Keratinocyte (primary cell): ENCODE data around the gene CD46. TPM values are rescaled to one million over a fixed set of nuclear protein-coding genes. Genes with fewer than 3 reads are reported as not detected.
A peak's percentile ranks its signal among the peaks of the same experiment; 100 is the strongest.

Source experiments
- DNase-seq: peaks from one replicate; pipeline ENCODE4 v3.0.0-alpha.2; 2011; ENCODE audit warnings: low read depth, missing footprints, low spot score
- FAIRE-seq: peaks from 2 replicates; lab custom pipeline; 2011; peaks lifted over from hg19 to GRCh38; lab: Jason Lieb, UNC
- H2AFZ ChIP-seq: 2 replicates; pipeline ENCODE4 v1.6.0; 2012; ENCODE audit warnings: low read length, control low read depth, inconsistent platforms; ENCODE audit not compliant: control insufficient read depth
- H3K27ac ChIP-seq: 2 replicates; pipeline ENCODE4 v1.5.1; 2011; ENCODE audit warnings: low read length; ENCODE audit not compliant: control insufficient read depth, insufficient read depth
- H3K27me3 ChIP-seq: 3 replicates; pipeline ENCODE4 v1.6.0; 2011; ENCODE audit warnings: low read length; ENCODE audit not compliant: control insufficient read depth, insufficient read depth; ENCODE audit errors: extremely low read depth
- H3K36me3 ChIP-seq, 2 experiments: 2 replicates in 1 of 2; 3 replicates in 1 of 2; pipeline ENCODE4 v1.5.1; 2011; ENCODE audit warnings: low read length in 2 of 2, mild to moderate bottlenecking in 1 of 2; ENCODE audit not compliant: control insufficient read depth in 2 of 2, insufficient read depth in 2 of 2; ENCODE audit errors: extremely low read depth in 1 of 2
- H3K4me1 ChIP-seq: 3 replicates; pipeline ENCODE4 v1.5.1; 2011; ENCODE audit warnings: low read length; ENCODE audit not compliant: control insufficient read depth, insufficient read depth; ENCODE audit errors: extremely low read depth
- H3K4me2 ChIP-seq: 3 replicates; pipeline ENCODE4 v1.6.0; 2011; ENCODE audit warnings: low read depth, low read length; ENCODE audit not compliant: control insufficient read depth, insufficient read depth; ENCODE audit errors: extremely low read depth
- H3K4me3 ChIP-seq, 3 experiments: fragments of 200-600 bp in 1 of 3; sonication (generic) in 1 of 3; 2 replicates in 2 of 3; 3 replicates in 1 of 3; pipeline ENCODE4 v1.5.1; 2011 to 2016; ENCODE audit warnings: low read length in 3 of 3, mild to moderate bottlenecking in 3 of 3, control low read depth in 2 of 3, inconsistent platforms in 1 of 3, low read depth in 1 of 3, mixed read lengths in 1 of 3, mixed run types in 1 of 3, moderate library complexity in 1 of 3; ENCODE audit not compliant: control insufficient read depth in 2 of 3, insufficient read depth in 2 of 3; ENCODE audit errors: extremely low read depth in 1 of 3
- H3K79me2 ChIP-seq: 2 replicates; pipeline ENCODE4 v1.6.0; 2012; ENCODE audit warnings: low read length; ENCODE audit not compliant: control insufficient read depth, insufficient read depth
- H3K9ac ChIP-seq: 3 replicates; pipeline ENCODE4 v1.6.0; 2011; ENCODE audit warnings: low read length; ENCODE audit not compliant: control insufficient read depth, insufficient read depth; ENCODE audit errors: extremely low read depth
- H3K9me1 ChIP-seq: 3 replicates; pipeline ENCODE4 v1.6.0; 2011; ENCODE audit warnings: low read length; ENCODE audit not compliant: control insufficient read depth, insufficient read depth; ENCODE audit errors: extremely low read depth
- H3K9me3 ChIP-seq: 2 replicates; pipeline ENCODE4 v1.5.1; 2012; ENCODE audit warnings: low read depth, low read length; ENCODE audit not compliant: control insufficient read depth
- H4K20me1 ChIP-seq: 3 replicates; pipeline ENCODE4 v1.6.0; 2011; ENCODE audit warnings: low read length; ENCODE audit not compliant: control insufficient read depth, insufficient read depth; ENCODE audit errors: extremely low read depth
- EZH2 ChIP-seq: IDR thresholded peaks from one replicate; pipeline ENCODE4 v1.6.1; 2012; ENCODE audit warnings: inconsistent platforms, mild to moderate bottlenecking, low read length, moderate library complexity
- dilution Hi-C: fragments of 300-500 bp; cut with MboI; formaldehyde crosslinking; loops from one replicate; pipeline ENCODE4 v1.7.0; 2020; ENCODE audit warnings: low sequenced_read_pairs; ENCODE audit not compliant: extremely low pct_ligation_motif_present
- polyA plus RNA-seq, 5 experiments: library from polyadenylated mRNA; depleted of rRNA in 3 of 5; stranded (reverse) in 3 of 5; stranded (forward) in 1 of 5; unstranded in 1 of 5; fragments of >200 nt; gene quantifications; 1 replicate in 1 of 5; 2 replicates in 3 of 5; 3 replicates in 1 of 5; pipeline versions ENCODE4 v1.2.1 to v1.2.3, GENCODE V29; 2011 to 2012; ENCODE audit warnings: missing spikeins in 2 of 5, low read depth in 1 of 5, low replicate concordance in 1 of 5
- TF ChIP-seq, protein P1 (sequence below), 3 experiments: IDR thresholded peaks in 1 of 3; conservative IDR thresholded peaks in 1 of 3; optimal IDR thresholded peaks in 1 of 3; 2 replicates in 2 of 3; 3 replicates in 1 of 3; pipeline versions ENCODE3 to v1.5.1; 2011; ENCODE audit warnings: low read length in 3 of 3, mild to moderate bottlenecking in 3 of 3, moderate library complexity in 2 of 3, control low read depth in 1 of 3, inconsistent platforms in 1 of 3; ENCODE audit not compliant: insufficient read depth in 2 of 3; ENCODE audit errors: extremely low read depth in 1 of 3

The CD46 gene
- polyA plus RNA-seq, 1 donor (not counting 4 experiments of a cell fraction or from before 2014, with no cell fraction given), result 298 TPM

DNA sequence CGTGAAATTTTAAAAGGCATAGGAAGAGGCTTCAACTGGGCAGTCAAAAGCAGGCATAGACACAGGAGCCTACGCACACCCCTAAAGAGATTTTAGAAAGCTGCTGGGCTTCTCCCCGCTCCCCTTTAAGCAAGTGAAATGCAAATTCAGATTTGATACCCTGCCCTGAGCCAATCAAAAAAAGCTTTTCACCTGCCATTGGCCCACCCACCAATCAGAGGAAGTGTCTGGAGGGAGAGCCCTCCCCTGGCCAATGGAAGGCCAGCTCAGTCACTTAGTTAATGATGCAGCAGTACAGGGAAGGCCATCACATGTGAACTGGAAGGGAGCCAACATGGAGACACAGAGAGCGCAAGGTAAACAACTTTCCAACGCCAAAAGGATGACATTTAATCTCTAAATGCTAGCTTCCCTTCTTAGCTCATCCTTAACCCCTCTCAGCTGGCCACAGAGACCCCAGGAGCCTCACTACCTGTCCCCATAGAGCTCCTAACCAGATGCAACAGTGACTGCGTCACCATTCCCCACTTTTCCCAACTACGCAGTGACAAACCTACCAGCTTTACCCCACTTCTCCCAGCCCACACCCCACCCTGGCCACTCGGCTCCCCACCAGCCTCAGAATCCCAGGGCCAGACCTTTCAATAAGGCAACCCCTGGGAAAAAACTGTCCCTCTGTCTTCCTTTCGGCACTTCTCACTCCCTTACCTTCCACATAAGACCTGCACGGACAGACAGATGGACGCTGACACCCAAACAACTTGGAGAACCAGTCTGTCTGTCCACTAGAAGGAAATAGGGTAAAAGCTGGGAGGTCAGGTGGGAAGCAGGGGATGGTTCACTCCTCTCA, 71.0 kb downstream of the CD46 start:
- no peak overlapping the region for H2AFZ ChIP-seq
- peaks cover 58% of the 10 kb centered on the region for H3K79me2 ChIP-seq
- DNase-seq, result no peak

DNA sequence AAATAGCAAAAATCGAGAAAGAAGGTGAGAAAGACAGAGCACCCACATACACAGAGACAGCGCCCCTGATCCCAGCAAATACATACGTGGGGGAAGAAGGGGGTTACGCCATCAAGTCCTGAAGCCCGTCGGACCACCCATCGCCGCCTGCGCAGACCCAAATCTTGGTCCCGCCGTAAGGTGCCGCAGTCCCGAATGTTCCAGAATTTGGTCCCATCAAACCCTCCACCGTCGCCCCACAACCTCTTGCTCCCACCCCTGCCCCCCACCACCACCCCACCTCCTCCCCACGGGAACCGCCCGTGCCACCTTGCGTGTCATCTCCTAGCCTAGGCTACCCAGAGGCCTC, 71.7 kb downstream of the CD46 start:
- Histone ChIP-seq H3K9me1 (peaks cover 3% of the 10 kb centered on the region), H3K9ac (peak overlapping the region; percentile 18), H4K20me1 (no peaks in the 10 kb centered on the region), H3K4me2 (no peak overlapping the region), H3K4me3 (no peak overlapping the region), H3K9me3 (no peaks in the 10 kb centered on the region), H3K27ac (peak overlapping the region; percentile 48), H3K36me3 (peaks cover 12 to 14% of the 10 kb centered on the region in 2 experiments), H2AFZ (no peak overlapping the region), H3K4me1 (peaks cover 40% of the 10 kb centered on the region), H3K79me2 (peaks cover 62% of the 10 kb centered on the region), H3K27me3 (no peaks in the 10 kb centered on the region)
- no peak for TF ChIP-seq EZH2
- TF ChIP-seq, protein P1, sequence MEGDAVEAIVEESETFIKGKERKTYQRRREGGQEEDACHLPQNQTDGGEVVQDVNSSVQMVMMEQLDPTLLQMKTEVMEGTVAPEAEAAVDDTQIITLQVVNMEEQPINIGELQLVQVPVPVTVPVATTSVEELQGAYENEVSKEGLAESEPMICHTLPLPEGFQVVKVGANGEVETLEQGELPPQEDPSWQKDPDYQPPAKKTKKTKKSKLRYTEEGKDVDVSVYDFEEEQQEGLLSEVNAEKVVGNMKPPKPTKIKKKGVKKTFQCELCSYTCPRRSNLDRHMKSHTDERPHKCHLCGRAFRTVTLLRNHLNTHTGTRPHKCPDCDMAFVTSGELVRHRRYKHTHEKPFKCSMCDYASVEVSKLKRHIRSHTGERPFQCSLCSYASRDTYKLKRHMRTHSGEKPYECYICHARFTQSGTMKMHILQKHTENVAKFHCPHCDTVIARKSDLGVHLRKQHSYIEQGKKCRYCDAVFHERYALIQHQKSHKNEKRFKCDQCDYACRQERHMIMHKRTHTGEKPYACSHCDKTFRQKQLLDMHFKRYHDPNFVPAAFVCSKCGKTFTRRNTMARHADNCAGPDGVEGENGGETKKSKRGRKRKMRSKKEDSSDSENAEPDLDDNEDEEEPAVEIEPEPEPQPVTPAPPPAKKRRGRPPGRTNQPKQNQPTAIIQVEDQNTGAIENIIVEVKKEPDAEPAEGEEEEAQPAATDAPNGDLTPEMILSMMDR (optimal IDR thresholded peaks at IDR 0.05 in 1 of 3, IDR thresholded peaks at IDR 0.05 in 1 of 3, conservative IDR thresholded peaks at IDR 0.05 in 1 of 3; ENCODE audit: extremely low read depth in 1 of 3, insufficient read depth in 2 of 3, low read length in 3 of 3), result no peak
- DNase-seq (no peak), FAIRE-seq (no peak)
- dilution Hi-C loops, result no loop called here

More for the DNA sequence above, 71.0 kb downstream of the CD46 start:
- dilution Hi-C loops, result no loop called here
- Histone ChIP-seq H3K9me3 (no peaks in the 10 kb centered on the region), H3K4me2 (no peak overlapping the region), H3K27ac (peak overlapping the region; percentile 48), H4K20me1 (no peaks in the 10 kb centered on the region), H3K36me3 (peaks cover 12 to 14% of the 10 kb centered on the region in 2 experiments), H3K4me1 (peaks cover 38% of the 10 kb centered on the region), H3K4me3 (no peak overlapping the region), H3K9me1 (peaks cover 4% of the 10 kb centered on the region), H3K9ac (peak overlapping the region; percentile 18), H3K27me3 (no peaks in the 10 kb centered on the region)
- no peak for TF ChIP-seq EZH2
- TF ChIP-seq, protein P1 (optimal IDR thresholded peaks at IDR 0.05 in 1 of 3, IDR thresholded peaks at IDR 0.05 in 1 of 3, conservative IDR thresholded peaks at IDR 0.05 in 1 of 3; ENCODE audit: extremely low read depth in 1 of 3, insufficient read depth in 2 of 3, low read length in 3 of 3), result no peak
- FAIRE-seq, result no peak
